HG03045 (cell line): ENCODE results near the gene ATP6AP1.

ENCODE experiments used
- ATAC-seq: cut with Tn5 transposase; IDR thresholded peaks from one replicate; pipeline ENCODE4 v1.9.1; 2021; ENCODE audit warnings: mild to moderate bottlenecking, moderate library complexity; ENCODE audit not compliant: unreplicated experiment

Gene ATP6AP1

DNA sequence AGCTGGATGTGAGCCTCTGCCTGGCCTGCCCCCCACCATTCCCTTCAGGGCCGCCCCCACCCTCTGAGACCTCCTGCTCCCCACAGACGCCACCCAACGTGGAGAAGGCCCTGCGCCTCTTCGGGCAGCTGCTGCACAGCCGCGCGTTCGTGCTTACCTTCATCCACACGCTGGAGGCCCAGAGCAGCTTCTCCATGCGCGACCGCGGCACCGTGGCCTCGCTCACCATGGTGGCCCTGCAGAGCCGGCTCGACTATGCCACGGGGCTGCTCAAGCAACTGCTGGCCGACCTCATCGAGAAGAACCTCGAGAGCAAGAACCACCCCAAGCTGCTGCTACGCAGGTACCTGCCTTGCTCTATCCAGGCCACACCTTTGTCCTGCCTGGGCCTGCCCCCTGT, 39.7 kb downstream of the ATP6AP1 start:
- no peak for ATAC-seq

DNA sequence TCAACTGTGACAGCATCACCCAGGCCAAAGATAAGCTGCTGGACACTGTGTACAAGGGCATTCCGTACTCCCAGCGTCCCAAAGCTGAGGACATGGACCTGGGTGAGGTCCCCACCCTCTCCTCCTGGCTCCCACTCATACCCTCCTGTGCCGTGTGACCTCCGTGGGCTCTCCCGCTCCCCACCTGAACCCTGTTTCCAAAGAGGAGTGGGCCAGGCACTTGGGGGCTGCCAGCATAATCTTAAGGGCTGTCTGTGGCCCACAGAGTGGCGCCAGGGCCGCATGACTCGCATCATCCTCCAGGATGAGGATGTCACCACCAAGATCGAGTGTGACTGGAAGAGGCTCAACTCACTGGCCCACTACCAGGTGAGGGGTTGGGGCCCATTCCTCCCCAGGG, 40.6 kb downstream of the ATP6AP1 start:
- ATAC-seq: no peak

DNA sequence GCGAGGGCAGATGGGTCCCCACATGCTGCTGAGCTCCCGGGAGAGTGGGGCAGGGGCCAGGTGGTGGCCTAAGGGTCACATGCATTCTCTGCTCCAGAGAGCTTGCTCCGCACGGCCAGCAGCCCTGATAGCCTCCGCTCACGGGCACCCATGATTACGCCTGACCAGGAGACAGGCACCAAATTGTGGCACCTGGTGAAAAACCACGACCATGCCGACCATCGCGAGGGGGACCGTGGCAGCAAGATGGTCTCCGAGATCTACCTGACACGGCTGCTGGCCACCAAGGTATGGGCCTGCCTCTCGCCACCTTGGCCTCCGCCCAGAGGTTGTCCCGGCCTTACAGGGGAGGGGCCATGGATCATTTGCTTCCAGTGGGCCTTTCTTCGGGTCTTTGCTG, 41.4 kb downstream of the ATP6AP1 start:
- ATAC-seq: no peak

DNA sequence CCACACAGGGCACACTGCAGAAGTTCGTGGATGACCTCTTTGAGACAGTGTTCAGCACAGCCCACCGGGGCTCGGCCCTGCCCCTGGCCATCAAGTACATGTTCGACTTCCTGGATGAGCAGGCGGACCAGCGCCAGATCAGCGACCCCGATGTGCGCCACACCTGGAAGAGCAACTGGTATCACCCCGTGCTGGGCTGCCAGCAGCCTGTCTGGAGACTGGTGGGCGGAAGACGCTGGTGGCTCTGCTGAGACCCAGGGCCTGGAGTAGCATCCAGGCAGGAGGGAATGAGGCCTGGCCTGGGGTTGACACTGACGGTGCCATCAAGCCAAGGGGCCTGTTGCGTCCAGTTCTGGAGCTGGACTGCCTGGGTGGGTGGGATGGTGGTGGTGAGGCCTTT, 42.0 kb downstream of the ATP6AP1 start:
- no peak for ATAC-seq

DNA sequence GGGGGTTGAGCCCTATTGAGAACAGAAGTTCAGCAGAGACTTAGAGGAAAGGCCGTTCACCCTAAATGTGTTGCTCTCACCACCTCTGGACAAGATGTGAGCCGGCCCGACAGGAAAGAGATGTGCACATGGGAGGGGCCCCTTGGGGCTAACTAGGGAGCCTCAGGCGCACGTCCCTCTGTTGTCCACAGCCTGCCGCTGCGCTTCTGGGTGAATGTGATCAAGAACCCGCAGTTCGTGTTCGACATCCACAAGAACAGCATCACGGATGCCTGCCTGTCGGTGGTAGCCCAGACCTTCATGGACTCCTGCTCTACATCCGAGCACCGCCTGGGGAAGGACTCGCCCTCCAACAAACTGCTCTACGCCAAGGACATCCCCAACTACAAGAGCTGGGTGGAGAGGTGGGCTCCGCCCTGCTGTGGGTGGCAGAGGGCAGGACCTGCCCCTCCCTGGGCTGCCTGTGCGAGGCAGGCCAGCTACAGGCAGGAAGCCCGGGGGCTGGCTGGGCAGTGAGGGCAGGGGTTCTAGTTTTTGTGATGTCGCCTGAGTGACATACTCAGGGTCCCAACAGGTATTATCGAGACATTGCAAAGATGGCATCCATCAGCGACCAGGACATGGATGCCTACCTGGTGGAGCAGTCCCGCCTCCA, 42.6 kb downstream of the ATP6AP1 start:
- no peak for ATAC-seq

DNA sequence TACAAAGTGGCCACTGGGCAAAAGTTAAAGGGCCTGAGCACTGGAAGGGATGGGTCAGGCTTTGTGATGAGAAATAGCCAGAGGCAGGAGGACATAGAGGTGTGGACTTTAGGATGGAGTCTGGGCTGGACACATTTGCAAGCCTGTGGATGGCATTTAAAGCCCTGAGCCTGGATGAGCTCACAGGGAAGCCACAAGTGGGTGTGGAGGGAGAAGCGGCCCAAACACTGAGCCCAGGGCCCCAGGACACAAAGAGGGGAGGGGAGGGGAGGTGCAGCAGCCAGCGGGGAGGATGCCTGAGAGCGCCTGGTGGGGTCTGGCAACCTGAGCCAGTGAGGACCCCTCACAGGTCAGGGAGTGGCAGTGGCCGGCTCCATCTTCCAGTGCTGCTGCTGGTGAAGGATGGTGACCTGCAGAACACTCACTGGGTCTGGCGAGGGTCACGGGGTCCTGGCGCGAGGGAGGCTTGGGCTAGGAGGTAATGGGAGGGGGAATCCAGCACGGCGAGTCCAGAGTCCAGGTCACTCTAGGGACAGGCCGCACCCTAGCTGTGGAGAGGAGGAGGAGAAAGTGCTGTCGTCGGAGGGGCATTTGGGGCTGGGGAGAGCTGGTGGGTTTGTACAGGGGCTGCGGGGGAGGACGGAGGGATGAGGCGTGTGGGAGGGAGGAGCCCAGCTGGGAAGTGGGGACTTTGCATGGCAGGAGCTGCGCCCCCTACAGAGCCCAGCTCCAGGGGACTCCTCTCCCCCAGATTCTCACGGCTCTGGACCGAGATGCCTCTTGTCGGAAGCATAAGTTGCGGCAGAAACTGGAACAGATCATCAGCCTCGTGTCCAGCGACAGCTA, 43.6 kb downstream of the ATP6AP1 start:
- ATAC-seq: no peak

DNA sequence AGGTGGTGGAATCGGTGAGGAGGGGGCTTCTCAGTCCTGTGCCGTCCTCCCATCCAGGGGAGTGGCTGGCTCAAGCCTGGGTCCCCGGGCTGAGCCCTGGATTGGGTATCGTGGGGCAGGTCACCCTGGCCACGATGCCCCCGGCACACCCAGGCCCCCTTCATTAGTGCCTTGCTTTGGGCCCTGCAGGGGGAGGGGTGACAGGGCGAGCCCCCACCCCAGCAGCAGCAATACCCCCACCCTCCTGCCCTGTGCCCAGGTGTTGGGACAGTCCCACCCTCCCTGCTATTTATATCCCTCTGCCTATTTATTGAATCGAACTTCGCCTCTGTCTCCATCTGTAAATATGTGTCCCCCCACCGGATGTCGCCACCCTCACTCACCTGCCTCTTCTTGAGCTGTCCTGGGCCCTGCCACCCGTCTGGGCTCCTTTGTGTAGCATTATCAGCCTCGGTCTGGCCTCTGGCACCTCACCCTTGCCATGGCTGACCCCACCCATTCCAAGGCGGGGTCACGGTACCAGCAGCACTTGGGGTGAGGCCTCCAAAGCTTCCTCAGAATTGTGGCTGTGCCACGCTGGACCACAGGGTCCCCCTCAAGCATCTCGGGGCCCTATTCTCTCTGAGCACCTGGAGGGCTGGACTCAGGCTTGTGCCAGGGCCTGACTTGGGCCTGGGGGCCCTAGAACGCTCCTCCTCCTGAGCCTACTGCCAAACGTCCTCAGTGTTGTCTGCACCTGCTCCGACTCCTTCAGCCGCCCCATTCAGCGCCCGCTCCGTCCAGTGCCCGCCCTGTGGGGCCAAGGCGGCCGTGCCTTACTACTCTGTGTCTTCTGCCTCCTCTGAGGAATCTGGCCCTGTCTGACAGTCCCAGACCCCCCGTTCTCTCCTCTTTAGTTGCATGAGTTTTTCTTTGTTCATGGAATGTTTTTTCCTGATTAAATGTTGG, 44.5 kb downstream of the ATP6AP1 start:
- ATAC-seq: no peak

DNA sequence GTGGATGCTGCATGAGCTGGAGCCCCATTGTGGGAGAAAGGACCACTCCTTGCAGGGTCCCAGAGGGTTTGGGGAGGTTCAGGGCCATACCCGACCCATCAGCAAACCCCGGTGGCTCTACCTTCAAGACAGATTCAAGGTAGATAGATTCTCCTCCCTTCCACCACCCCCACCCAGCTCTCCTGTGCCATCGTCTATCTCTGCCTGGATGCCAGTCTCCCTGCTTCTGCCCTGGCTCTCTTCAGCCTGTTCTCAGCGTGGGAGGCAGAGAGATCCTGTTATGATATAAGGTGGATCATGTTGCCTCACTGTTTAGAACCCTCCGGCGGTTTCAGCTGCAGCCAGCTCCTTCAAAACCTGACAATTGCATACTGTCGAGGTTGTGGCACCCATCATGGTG, 45.2 kb downstream of the ATP6AP1 start:
- no peak for ATAC-seq

DNA sequence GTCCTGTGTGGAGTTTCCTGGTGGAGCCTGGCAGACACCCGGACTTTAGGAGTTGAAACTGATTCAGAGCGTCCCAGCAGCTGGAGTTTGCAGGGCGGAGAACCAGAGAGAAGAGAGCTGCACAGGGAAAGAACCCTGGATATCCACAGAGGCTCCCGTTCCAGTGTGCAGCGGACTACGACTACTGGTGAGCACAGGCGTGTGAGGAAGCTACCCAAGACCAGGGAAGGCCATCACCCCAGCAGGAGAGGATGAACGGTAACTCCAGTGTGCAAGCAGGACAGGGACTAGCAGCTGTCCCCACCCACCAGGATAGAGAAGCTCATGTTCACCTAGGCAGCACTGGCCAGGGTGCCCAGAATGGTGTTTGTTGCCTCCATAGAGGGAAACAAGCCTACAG, 48.3 kb downstream of the ATP6AP1 start:
- ATAC-seq: no peak

DNA sequence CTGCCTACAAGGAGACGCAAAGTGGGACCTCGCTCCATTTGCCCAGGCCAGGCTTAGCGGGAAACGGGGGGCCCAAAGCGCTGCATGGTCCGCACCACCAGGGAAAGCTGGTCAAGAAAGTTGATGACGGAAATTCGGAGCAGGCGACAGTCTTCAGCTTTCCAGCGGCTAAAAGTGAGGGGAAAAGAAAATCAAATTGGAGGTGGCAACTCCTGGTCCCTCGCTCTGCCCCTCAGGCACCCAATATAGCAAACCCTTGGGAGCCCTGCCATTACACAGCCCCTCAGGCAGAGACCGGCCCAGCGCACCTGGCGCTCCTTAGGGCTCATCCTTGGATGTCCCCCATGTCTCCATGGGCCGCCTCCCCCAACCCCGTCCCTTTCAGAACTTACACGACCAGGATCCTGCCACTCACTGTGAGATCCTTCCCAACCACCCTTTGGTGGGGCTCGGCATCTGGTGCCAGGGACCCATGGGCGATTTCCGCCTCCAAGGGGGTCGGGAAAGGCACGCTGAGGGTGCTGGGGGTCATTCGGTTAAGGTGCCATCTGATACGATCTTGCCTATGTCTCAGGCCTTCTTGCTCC, 49.5 kb downstream of the ATP6AP1 start:
- ATAC-seq: no peak

DNA sequence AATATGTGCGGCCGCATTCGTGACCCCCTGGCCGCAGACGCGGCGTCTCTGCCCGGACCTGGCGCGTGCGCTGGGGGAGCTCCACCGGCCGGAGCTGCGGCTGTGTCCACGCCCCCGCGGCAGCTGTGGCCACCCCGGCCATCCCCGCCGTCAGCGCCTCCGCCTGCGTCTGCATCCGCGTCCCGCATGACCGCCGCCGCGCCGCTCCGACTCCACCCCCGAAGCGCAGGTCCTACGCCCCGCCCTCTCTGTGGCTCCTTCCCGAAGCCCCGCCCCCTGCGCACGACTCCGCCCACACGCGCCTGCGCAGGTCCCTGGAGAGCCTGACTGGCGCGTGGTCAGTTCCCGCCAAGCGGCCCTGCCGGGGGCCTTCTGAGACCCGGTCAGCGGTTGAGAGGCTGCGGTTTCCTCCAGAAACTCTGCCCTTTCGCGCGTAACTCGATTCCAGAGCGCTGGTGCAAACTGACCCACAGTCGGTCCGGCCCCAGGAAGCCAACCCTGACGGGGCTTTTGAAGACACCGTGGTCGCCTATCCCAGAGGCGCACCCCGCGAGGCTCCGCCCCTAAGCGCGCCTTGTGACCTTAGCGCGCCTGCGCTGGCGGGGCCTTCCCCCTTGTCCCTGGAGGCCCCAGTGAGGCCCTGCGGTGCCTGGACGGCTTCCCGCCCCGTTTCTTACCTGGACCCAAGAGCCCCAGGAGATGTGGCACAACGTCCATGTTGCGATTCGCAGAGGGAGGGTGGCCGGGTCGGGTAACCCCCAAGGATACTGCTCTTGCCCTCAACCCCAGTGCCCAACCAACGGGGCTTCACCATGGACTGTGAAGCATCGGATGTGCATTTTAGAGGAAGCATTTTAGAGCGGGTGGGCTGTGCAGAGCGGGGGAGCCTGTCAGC, 50.5 kb downstream of the ATP6AP1 start, which contains the start of gene LAGE3:
Gene LAGE3 (minus strand): TSS at position 554 of the 895 bp plus-strand sequence. CDS start 366 bp downstream, at position 188.
- ATAC-seq: peak; percentile 85

DNA sequence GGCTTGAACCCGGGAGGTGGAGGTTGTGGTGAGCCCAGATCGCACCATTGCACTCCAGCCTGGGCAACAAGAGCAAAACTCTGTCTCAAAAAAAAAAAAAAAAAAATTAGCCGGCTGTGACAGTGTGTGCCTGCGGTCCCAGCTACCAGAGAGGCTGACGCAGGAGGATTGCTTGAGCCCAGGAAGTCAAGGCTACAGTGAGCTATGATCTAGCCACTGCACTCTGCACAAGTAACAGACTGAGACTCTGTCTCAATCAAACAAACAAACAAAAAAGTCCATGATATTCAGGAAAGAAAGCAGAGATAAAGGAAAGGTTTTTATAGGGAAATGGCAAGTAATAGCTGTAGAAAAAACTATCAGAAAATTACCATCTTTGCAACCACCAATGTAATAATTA, 52.7 kb downstream of the ATP6AP1 start:
- ATAC-seq: no peak

DNA sequence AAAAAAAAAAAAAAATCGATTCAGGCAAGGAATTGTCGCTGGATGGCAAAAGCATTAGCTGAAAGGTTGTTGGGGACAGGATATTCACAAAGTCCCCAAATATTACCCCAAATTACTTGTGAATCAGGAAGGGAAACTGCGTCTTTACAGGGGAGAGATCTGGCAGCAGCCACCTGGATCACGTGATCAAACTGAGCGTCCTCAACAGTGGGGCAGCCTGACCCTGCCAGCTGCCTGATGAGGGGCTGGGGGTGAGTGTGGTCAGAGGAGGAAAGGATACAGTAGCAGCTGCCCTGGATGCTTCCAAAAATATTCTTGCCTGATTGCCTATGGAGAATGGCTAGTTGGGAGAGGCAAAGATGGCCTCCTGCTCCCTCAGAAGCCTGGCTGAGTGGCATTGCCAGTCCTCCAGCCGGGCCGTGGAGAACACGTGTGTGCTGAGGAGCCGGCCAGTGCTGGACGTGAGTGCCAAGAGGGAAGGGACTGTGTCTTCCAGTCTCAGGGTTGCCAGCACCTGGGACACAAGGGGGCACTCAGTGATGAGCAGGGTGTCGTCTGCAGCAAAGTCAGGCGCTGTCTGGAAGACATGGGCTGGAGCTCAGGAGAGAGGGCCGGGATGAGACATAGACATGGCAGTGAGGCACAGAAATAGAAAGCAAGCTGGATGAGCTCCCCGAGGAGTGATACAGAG, 53.6 kb downstream of the ATP6AP1 start:
- ATAC-seq: no peak

DNA sequence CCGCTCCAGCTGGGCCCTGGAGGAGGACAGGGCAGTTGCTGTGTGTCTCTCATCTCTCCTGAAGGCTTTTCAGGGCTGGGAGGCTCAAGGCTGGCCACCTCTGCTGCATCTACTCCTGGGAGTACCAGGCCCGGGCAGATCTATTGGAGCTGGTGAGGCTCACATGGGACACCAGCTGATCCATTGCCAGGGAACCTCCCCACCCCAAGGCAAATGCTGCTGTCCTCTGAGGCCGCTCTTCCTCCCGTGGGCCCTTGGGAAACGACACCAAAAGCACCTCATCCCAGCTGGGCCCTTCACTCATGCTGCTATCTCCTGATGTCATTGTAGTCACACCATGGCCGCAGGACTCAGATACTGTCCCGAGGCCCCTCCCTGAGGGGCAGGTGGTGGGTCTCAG, 54.3 kb downstream of the ATP6AP1 start:
- ATAC-seq: no peak

DNA sequence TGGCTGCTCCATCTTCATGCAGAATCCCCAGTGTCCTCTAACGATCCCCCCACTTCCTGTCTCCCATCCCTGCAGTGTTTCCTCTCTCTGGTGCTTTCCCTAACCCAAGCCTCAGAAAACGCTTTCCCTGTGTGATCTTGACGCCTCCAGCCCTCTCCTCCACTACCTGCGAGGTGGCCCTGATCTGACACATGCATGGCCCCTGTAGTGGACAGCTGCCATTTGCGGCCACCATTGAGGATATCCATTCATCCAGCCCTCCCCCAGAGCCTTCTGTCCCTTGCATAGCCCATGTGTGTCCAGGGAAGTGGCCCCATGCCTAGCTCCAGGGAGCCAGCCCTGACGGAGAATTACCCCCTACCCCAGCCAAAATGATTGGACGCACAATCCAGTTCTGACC, 54.8 kb downstream of the ATP6AP1 start:
- ATAC-seq: no peak

DNA sequence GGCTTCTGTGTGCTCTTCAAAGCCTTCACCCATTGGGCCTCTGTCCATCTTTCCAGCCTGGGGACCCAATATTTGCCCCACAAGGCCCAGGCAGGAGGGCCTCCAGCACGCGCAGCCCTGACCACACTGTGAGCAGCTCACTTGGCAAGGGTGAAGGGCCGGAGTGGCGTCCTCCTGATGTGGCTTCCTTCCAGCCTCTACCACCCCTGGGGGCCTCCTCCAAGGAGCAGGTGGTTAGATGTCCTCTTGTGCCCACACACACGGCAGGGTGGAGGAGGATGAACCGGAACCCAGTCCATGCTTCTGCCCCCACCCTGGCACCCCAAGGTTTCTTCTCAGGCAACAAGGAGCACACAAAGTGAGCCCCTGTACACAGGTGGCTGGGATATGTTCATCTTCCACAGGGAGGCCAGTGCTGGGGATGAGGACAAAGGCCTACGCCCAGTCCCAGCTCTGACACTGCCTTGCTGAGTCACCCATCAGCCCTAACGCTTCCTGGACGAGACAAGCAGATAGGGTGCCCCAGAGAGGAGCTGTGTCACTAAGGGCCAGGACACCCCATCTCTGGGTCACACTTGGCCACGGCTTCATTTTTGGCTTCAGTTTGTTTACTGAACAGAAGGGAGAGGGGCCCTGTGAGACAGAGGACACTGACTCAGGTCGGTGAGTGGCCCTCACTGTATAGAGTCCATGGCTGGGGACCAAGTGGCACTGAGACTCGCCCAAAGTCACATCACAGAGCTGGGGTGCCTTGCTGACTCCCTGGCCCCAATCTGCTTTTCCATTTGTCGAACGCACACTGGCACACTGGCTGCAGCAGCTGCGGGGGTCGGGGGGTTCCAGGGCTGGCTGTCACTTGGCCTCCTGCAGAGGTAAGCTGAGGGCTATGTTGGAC, 56.0 kb downstream of the ATP6AP1 start:
- no peak for ATAC-seq

DNA sequence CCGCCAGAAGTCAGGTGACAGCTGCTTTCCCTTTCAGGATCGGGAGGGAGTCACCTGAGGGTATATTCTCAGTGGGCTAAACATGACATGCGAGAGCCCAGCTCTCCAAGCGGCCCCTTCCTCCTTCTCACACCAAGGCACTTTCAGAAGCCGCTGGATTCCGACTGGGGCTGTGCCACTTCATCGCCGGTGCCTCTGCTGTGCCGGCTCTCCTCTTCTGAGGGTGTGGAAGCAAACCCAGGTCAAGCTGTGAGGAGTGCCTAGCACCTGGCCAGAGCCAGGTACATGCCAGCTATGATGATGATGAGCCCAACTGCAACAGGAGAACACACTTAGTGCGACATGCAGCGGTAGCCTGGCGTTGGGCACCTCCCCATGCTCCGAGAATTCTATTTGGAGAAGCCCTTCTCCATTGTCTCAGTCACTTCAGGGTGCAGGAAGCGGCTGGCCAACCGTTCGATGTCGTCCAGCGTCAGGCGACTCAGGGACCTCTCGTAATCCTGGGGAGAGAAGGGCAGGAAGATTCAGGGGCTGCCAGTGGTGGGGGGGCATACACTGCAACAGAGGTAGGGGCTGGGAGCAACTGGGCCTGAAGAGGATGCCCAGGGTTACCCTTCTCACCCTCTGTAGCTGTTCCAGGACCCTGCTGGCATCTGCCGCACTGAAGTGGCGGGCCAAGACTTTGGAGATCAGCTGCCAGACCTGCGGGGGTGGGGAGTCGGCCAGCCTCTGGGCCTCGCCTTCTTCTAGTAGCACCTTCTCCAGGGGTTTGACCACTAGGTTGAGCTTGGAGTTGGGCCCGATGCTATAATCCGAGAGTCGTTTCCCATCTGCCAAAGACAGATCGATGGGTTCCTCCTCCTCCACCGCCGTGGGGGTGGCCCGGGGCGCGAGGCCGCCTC, 56.9 kb downstream of the ATP6AP1 start:
- no peak for ATAC-seq
